DMS79 treated with DMSO at 0.1 percent for 48 hours (cell line): Measurements from ENCODE around the gene C20orf96.
"Not testable (repeated sequence)": the region's sequence is repeated elsewhere in the genome, so short reads cannot be mapped to it uniquely, and the experiment has no call there.

Experiments used
- DNase-seq: peaks from one replicate; lab custom pipeline; 2025; lab: John Stamatoyannopoulos, UW

Gene C20orf96

GRCh38 chr20:235891-236290 is 54.7 kb downstream of the C20orf96 start:
- DNase-seq = no peak

- no peak for DNase-seq
Observed at GRCh38 chr20:227439-228105, 63.0 kb downstream of the C20orf96 start.

GRCh38 chr20:226958-227357 is 63.6 kb downstream of the C20orf96 start, which contains the start of gene DEFB129:
DEFB129 (plus strand) TSS chr20:227258; CDS start chr20:227289, 31 bp downstream.
- no peak for DNase-seq

- not testable (repeated sequence) for DNase-seq
Observed at GRCh38 chr20:225879-226278, 64.7 kb downstream of the C20orf96 start.

- DNase-seq = no peak
Observed at GRCh38 chr20:221258-221830, 69.2 kb downstream of the C20orf96 start.
